Vagina (tissue), 2 donors: ENCODE data around the gene ECHDC3.

ENCODE experiments used
- CTCF ChIP-seq, 3 experiments: fragments of 450-650 bp in 2 of 3; fragments of 200-600 bp in 1 of 3; sonication (generic) in 1 of 3; IDR thresholded peaks; one replicate each; pipeline ENCODE4 v1.5.1; 2017 to 2019; ENCODE audit warnings: antibody characterized with exemption in 3 of 3, mild to moderate bottlenecking in 2 of 3, moderate library complexity in 2 of 3
- POLR2A ChIP-seq, 2 donors: fragments of 450-650 bp; IDR thresholded peaks; one replicate each; pipeline ENCODE4 v1.6.1; 2017; ENCODE audit warnings: antibody characterized with exemption in 2 of 2, mild to moderate bottlenecking in 2 of 2, moderate library complexity in 2 of 2

GRCh38 chr10:11776080-11776479 is 33.9 kb downstream of the ECHDC3 start:
- TF ChIP-seq CTCF (IDR thresholded peaks at IDR 0.05) (no peak), POLR2A (IDR thresholded peaks at IDR 0.05) (no peak)
